Measurements from ENCODE around the gene NFATC2.

NFATC2 gene

DNA sequence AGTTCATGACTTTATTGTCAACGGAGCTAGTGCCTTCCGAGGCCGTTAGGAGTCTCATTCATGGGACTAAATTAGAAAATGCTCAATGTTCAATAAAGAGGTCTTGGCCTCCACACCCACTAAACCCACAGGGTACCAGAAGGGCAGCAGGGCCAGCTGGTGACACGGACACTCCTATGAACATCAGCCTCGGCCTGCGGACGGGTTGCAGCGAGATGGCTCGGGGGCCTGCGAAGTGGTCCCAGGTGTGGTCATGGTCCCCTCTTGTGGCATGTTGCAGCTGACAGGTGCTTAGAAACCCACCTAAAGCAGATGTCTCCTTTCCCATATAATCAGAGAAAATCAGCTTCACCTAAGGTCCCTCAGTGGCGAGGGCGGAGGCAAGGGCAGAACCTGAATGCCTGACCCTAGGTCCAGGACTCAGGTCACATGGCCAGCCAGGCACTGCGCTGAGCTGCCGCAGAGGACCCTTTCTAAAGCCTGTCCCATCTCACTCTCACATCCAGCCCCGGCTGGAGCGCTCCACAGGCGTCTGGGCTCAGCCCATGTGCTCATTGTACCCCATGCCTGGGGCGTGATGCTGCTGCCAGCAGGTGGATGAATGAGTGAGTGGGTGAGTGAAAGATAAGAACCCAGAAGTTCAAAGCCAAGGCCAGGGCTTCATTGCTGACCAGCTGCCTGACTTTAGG lies 35.8 kb downstream of the NFATC2 start:
- H3K27me3 ChIP-seq (ENCODE audit: control insufficient read depth in 1 of 2, insufficient read depth in 2 of 2, low read length in 2 of 2) = no peaks in the 10 kb centered on the region
- no peaks in the 10 kb centered on the region for H3K36me3 ChIP-seq (ENCODE audit: control insufficient read depth in 2 of 2, insufficient read depth in 2 of 2, low read length in 2 of 2)
- H3K4me1 ChIP-seq (ENCODE audit: control insufficient read depth, insufficient read depth, low read length) = no peaks in the 10 kb centered on the region
- no peak overlapping the region for H3K27ac ChIP-seq (ENCODE audit: low read length)
- no peak overlapping the region for H3K4me3 ChIP-seq (ENCODE audit: low read length in 2 of 2)
- no peaks in the 10 kb centered on the region for H3K9me3 ChIP-seq (ENCODE audit: control insufficient read depth in 2 of 2, low read length in 2 of 2)
- H3K9ac ChIP-seq (ENCODE audit: low read length in 2 of 2) = no peak overlapping the region

DNA sequence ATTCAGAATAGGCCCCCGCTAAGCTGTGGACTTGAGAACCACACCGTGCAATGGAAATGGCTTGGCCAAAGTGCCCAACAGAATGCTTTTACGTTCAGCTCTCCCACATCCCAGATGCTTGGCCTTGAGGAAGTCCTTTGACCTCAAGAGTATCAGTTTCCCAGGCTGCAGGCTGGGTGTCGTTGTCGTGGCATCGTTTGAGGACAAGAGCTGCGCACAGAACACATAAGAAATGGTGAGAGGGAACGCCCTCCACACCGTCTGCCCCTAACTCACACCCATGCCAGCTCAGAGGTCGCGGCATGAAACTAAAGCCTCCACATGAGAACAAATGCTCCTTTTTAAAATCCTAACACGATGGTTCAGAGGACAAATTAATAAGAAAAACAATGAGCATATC lies 37.0 kb downstream of the NFATC2 start:
- Histone ChIP-seq H3K4me3 (ENCODE audit: low read length in 2 of 2) (no peak overlapping the region), H3K4me1 (ENCODE audit: control insufficient read depth, insufficient read depth, low read length) (no peaks in the 10 kb centered on the region), H3K27me3 (ENCODE audit: control insufficient read depth in 1 of 2, insufficient read depth in 2 of 2, low read length in 2 of 2) (no peaks in the 10 kb centered on the region), H3K9ac (ENCODE audit: low read length in 2 of 2) (no peak overlapping the region), H3K36me3 (ENCODE audit: control insufficient read depth in 2 of 2, insufficient read depth in 2 of 2, low read length in 2 of 2) (no peaks in the 10 kb centered on the region), H3K27ac (ENCODE audit: low read length) (no peak overlapping the region), H3K9me3 (ENCODE audit: control insufficient read depth in 2 of 2, low read length in 2 of 2) (no peaks in the 10 kb centered on the region)

- no peaks in the 10 kb centered on the region for H3K9me3 ChIP-seq (ENCODE audit: control insufficient read depth in 2 of 2, low read length in 2 of 2)
- H3K4me3 ChIP-seq (ENCODE audit: low read length in 2 of 2) = no peak overlapping the region
- no peaks in the 10 kb centered on the region for H3K4me1 ChIP-seq (ENCODE audit: control insufficient read depth, insufficient read depth, low read length)
- H3K36me3 ChIP-seq (ENCODE audit: control insufficient read depth in 2 of 2, insufficient read depth in 2 of 2, low read length in 2 of 2) = no peaks in the 10 kb centered on the region
- no peak overlapping the region for H3K9ac ChIP-seq (ENCODE audit: low read length in 2 of 2)
- no peaks in the 10 kb centered on the region for H3K27me3 ChIP-seq (ENCODE audit: control insufficient read depth in 1 of 2, insufficient read depth in 2 of 2, low read length in 2 of 2)
- H3K27ac ChIP-seq (ENCODE audit: low read length) = no peak overlapping the region
Measured at GRCh38 chr20:51503376-51503775, 39.1 kb downstream of the NFATC2 start.

DNA sequence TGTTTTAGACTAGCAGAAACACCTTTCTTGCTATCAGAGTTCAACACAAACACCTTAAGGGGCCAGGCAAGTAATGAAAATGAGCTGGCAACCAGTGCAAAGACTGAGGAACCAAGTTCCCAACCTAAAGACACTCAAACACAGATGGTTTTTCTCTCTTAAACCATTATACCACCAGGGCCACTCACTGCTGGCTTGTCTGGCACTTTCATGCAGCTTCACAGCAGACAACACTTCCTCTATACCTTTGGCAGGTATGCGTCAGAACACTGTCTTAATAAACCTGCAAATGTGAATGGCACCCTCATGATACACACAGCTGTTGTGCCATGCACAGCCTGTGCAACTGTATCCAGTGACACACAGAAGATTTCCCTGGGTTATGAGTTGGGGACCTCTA lies 41.6 kb downstream of the NFATC2 start:
- Histone ChIP-seq H3K9ac (ENCODE audit: low read length in 2 of 2) (no peak overlapping the region), H3K27me3 (ENCODE audit: control insufficient read depth in 1 of 2, insufficient read depth in 2 of 2, low read length in 2 of 2) (no peaks in the 10 kb centered on the region), H3K4me3 (ENCODE audit: low read length in 2 of 2) (no peak overlapping the region), H3K36me3 (ENCODE audit: control insufficient read depth in 2 of 2, insufficient read depth in 2 of 2, low read length in 2 of 2) (no peaks in the 10 kb centered on the region), H3K4me1 (ENCODE audit: control insufficient read depth, insufficient read depth, low read length) (peaks cover 2% of the 10 kb centered on the region), H3K9me3 (ENCODE audit: control insufficient read depth in 2 of 2, low read length in 2 of 2) (no peaks in the 10 kb centered on the region), H3K27ac (ENCODE audit: low read length) (no peak overlapping the region)

GRCh38 chr20:51500311-51500710 lies 42.2 kb downstream of the NFATC2 start:
- H3K27me3 ChIP-seq (ENCODE audit: control insufficient read depth in 1 of 2, insufficient read depth in 2 of 2, low read length in 2 of 2) = no peaks in the 10 kb centered on the region
- no peak overlapping the region for H3K9ac ChIP-seq (ENCODE audit: low read length in 2 of 2)
- H3K36me3 ChIP-seq (ENCODE audit: control insufficient read depth in 2 of 2, insufficient read depth in 2 of 2, low read length in 2 of 2) = no peaks in the 10 kb centered on the region
- H3K4me1 ChIP-seq (ENCODE audit: control insufficient read depth, insufficient read depth, low read length) = peaks cover 2% of the 10 kb centered on the region
- H3K4me3 ChIP-seq (ENCODE audit: low read length in 2 of 2) = no peak overlapping the region
- no peaks in the 10 kb centered on the region for H3K9me3 ChIP-seq (ENCODE audit: control insufficient read depth in 2 of 2, low read length in 2 of 2)
- H3K27ac ChIP-seq (ENCODE audit: low read length) = no peak overlapping the region

DNA sequence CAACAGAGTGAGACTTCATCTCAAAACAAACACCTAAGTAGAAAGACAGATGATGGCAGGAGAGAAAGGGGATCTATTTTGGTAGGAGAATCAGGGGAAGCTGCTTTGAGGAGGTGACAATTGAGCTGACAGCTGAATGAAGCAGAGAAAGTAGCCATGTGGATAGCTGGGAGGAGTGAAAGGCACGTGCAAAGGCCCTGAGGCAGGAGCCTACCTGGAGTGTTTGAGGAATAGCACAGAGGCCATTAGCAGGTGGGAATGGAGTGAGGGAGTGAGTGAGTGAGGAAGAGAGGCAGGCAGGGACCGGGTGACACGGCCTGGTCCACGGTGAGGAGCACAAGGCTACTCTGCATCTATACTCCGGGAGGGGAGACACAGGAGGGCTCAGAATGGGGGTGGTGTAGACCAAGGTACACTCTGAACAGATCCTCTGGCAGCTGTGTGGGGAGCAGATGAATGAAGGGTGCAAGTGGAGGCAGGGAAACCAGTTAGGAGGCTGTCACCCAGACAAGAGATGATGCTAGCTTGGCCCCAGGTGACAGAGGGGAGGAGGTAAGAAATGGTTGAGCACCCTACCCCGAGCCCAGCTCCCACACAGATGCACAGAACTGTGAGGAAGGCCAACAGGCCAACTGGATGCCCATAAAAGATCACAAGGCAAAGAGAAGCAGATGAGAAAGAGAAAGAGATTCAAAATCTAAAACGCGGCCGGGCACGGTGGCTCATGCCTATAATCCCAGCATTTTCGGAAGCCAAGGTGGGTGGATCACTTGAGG lies 43.6 kb downstream of the NFATC2 start:
- Histone ChIP-seq H3K4me1 (ENCODE audit: control insufficient read depth, insufficient read depth, low read length) (peaks cover 2% of the 10 kb centered on the region), H3K9me3 (ENCODE audit: control insufficient read depth in 2 of 2, low read length in 2 of 2) (no peaks in the 10 kb centered on the region), H3K4me3 (ENCODE audit: low read length in 2 of 2) (no peak overlapping the region), H3K36me3 (ENCODE audit: control insufficient read depth in 2 of 2, insufficient read depth in 2 of 2, low read length in 2 of 2) (no peaks in the 10 kb centered on the region), H3K27me3 (ENCODE audit: control insufficient read depth in 1 of 2, insufficient read depth in 2 of 2, low read length in 2 of 2) (no peaks in the 10 kb centered on the region), H3K27ac (ENCODE audit: low read length) (no peak overlapping the region), H3K9ac (ENCODE audit: low read length in 2 of 2) (no peak overlapping the region)

GRCh38 chr20:51497542-51498467 lies 44.7 kb downstream of the NFATC2 start:
- no peaks in the 10 kb centered on the region for H3K27me3 ChIP-seq (ENCODE audit: control insufficient read depth in 1 of 2, insufficient read depth in 2 of 2, low read length in 2 of 2)
- H3K4me1 ChIP-seq (ENCODE audit: control insufficient read depth, insufficient read depth, low read length) = peaks cover 3% of the 10 kb centered on the region
- no peak overlapping the region for H3K4me3 ChIP-seq (ENCODE audit: low read length in 2 of 2)
- H3K27ac ChIP-seq (ENCODE audit: low read length) = no peak overlapping the region
- H3K36me3 ChIP-seq (ENCODE audit: control insufficient read depth in 2 of 2, insufficient read depth in 2 of 2, low read length in 2 of 2) = no peaks in the 10 kb centered on the region
- H3K9me3 ChIP-seq (ENCODE audit: control insufficient read depth in 2 of 2, low read length in 2 of 2) = no peaks in the 10 kb centered on the region
- no peak overlapping the region for H3K9ac ChIP-seq (ENCODE audit: low read length in 2 of 2)

DNA sequence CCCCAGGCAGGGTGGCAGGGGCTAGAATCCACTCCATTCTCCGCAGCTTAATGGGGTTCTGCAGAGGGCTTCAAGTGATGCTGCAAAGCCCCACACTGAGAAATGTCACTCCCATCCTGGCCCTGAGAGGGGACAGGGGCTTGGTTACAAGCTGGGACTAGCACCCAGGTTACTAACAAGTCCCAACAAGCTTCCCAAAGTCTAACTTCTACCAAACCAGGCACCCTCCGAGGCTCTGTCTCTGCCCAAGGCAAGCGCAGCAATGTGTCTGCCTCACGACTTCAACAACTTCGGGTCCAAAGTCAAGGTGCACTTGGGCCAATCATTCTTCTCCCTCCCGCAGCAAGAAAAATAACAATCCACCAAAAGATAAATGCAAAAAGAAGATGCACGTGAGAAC lies 45.6 kb downstream of the NFATC2 start:
- Histone ChIP-seq H3K9me3 (ENCODE audit: control insufficient read depth in 2 of 2, low read length in 2 of 2) (no peaks in the 10 kb centered on the region), H3K9ac (ENCODE audit: low read length in 2 of 2) (no peak overlapping the region), H3K27ac (ENCODE audit: low read length) (no peak overlapping the region), H3K4me3 (ENCODE audit: low read length in 2 of 2) (no peak overlapping the region), H3K27me3 (ENCODE audit: control insufficient read depth in 1 of 2, insufficient read depth in 2 of 2, low read length in 2 of 2) (no peaks in the 10 kb centered on the region), H3K4me1 (ENCODE audit: control insufficient read depth, insufficient read depth, low read length) (peaks cover 12% of the 10 kb centered on the region), H3K36me3 (ENCODE audit: control insufficient read depth in 2 of 2, insufficient read depth in 2 of 2, low read length in 2 of 2) (no peaks in the 10 kb centered on the region)

DNA sequence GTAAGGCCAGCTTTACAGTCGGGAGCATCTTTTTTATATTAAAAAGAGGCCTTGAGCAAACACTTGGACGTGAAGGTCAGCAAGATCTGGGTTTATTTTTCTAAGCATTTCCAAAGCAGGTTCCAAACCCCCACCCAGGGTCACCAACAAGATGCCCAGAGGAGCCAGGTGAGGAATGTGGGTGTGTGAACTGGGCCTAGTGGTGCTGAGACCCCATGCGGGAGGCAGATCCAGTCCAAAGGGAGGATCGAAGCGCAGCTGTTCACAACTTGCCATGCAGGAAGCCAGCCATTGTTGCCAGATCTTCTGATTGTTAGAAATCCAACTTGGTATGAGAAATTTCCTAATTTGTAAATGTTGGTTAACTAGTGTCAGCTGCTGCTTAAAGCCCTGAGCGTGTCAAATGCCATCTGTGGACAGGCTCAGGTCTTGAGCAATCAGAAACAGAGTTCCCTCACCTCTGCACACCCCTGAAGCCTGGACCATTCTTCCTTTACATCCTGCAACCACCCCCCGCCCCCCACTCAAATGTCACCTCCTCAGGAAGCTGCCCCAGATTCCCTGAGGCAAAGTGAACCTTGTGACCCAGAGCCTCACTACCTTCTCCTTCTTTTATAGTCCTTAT lies 46.5 kb downstream of the NFATC2 start:
- H3K36me3 ChIP-seq (ENCODE audit: control insufficient read depth in 2 of 2, insufficient read depth in 2 of 2, low read length in 2 of 2) = no peaks in the 10 kb centered on the region
- H3K4me1 ChIP-seq (ENCODE audit: control insufficient read depth, insufficient read depth, low read length) = peaks cover 13% of the 10 kb centered on the region
- no peaks in the 10 kb centered on the region for H3K9me3 ChIP-seq (ENCODE audit: control insufficient read depth in 2 of 2, low read length in 2 of 2)
- H3K4me3 ChIP-seq (ENCODE audit: low read length in 2 of 2) = no peak overlapping the region
- no peak overlapping the region for H3K27ac ChIP-seq (ENCODE audit: low read length)
- H3K27me3 ChIP-seq (ENCODE audit: control insufficient read depth in 1 of 2, insufficient read depth in 2 of 2, low read length in 2 of 2) = no peaks in the 10 kb centered on the region
- no peak overlapping the region for H3K9ac ChIP-seq (ENCODE audit: low read length in 2 of 2)

GRCh38 chr20:51495291-51495690 lies 47.2 kb downstream of the NFATC2 start:
- no peak overlapping the region for H3K9ac ChIP-seq (ENCODE audit: low read length in 2 of 2)
- no peaks in the 10 kb centered on the region for H3K27me3 ChIP-seq (ENCODE audit: control insufficient read depth in 1 of 2, insufficient read depth in 2 of 2, low read length in 2 of 2)
- H3K36me3 ChIP-seq (ENCODE audit: control insufficient read depth in 2 of 2, insufficient read depth in 2 of 2, low read length in 2 of 2) = no peaks in the 10 kb centered on the region
- H3K4me3 ChIP-seq (ENCODE audit: low read length in 2 of 2) = no peak overlapping the region
- H3K4me1 ChIP-seq (ENCODE audit: control insufficient read depth, insufficient read depth, low read length) = peaks cover 13% of the 10 kb centered on the region
- H3K9me3 ChIP-seq (ENCODE audit: control insufficient read depth in 2 of 2, low read length in 2 of 2) = no peaks in the 10 kb centered on the region
- H3K27ac ChIP-seq (ENCODE audit: low read length) = no peak overlapping the region

Measured in stomach smooth muscle (tissue), 2 donors.